Measurements from ENCODE around the gene CXorf38.

The CXorf38 gene

DNA sequence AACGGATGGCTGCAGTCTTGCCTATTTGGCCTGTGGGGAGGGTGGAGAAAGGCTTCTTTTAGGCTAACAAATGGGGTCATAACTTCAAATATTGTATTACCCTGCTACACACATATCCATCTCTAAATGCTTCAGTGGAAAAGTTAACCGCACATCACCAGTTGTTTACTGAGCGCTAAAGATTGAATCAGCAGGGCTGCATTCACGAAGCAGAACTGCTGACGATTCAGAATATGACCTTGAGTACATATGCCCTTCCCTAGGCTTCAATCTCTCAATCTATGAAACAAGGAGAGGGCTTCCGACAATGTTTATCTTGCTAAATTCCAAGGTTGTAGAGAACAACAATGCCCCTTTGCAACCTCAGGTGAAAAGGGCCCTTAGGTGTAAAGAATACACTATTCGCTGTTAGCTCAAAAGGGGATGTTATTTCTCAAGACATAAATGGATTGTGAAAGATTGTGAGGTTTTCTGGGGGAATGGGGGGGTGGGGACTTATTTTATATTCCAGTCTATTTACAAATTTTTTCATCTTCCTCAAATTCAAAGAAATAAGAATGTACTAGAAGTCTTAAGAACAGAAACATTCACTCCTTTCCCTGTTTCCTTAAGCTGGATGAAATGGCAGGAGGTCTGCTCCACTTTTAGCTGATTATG lies 69.2 kb downstream of the CXorf38 start:
- TF ChIP-seq, protein P1, sequence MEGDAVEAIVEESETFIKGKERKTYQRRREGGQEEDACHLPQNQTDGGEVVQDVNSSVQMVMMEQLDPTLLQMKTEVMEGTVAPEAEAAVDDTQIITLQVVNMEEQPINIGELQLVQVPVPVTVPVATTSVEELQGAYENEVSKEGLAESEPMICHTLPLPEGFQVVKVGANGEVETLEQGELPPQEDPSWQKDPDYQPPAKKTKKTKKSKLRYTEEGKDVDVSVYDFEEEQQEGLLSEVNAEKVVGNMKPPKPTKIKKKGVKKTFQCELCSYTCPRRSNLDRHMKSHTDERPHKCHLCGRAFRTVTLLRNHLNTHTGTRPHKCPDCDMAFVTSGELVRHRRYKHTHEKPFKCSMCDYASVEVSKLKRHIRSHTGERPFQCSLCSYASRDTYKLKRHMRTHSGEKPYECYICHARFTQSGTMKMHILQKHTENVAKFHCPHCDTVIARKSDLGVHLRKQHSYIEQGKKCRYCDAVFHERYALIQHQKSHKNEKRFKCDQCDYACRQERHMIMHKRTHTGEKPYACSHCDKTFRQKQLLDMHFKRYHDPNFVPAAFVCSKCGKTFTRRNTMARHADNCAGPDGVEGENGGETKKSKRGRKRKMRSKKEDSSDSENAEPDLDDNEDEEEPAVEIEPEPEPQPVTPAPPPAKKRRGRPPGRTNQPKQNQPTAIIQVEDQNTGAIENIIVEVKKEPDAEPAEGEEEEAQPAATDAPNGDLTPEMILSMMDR (IDR thresholded peaks at IDR 0.05; ENCODE audit: insufficient read depth, low read length, missing control alignments), result no peak
- CTCF ChIA-PET, result no interaction called here
- POLR2A ChIA-PET, result no interaction called here

More for the DNA sequence above, 69.2 kb downstream of the CXorf38 start:
- DNase-seq (ENCODE audit: low read depth, low spot score), result no peak
- no peak overlapping the region for H3K4me3 ChIP-seq (ENCODE audit: low read depth, low read length)
